ENCODE data around the gene SMYD3. TPM values are rescaled to one million over a fixed set of nuclear protein-coding genes. Genes with fewer than 3 reads are reported as not detected.

SMYD3 gene
- total and polyA plus RNA-seq, 9 of the 15 experiments (the other 6 are each of a cell fraction or from before 2014, with no cell fraction given), result 128 to 440 (median 197) TPM

- Histone ChIP-seq H4K20me1 (replicated peaks; ENCODE audit: control insufficient read depth, insufficient read depth, low read length) (no peaks in the 10 kb centered on the region), H3K36me3 (ENCODE audit: control insufficient read depth, insufficient read depth, low read length) (no peaks in the 10 kb centered on the region), H3K4me3 (no peak overlapping the region), H3K79me2 (ENCODE audit: control insufficient read depth, insufficient read depth, low read length) (no peaks in the 10 kb centered on the region), H3K4me1 (replicated peaks in 1 of 2; ENCODE audit: control insufficient read depth in 2 of 2, insufficient read depth in 2 of 2, low read length in 2 of 2) (no peaks in the 10 kb centered on the region), H3K9me1 (ENCODE audit: control insufficient read depth, insufficient read depth, low read length) (no peaks in the 10 kb centered on the region), H3K4me2 (ENCODE audit: insufficient read depth, low read length) (no peak overlapping the region), H3K9me3 (replicated peaks; ENCODE audit: control insufficient read depth, insufficient read depth, low read depth, low read length) (no peaks in the 10 kb centered on the region), H3K9ac (ENCODE audit: insufficient read depth in 1 of 2, low read depth in 2 of 2, low read length in 2 of 2) (no peak overlapping the region), H3K27me3 (ENCODE audit: control insufficient read depth in 2 of 2, insufficient read depth in 2 of 2, low read length in 2 of 2) (no peaks in the 10 kb centered on the region), H3K27ac (ENCODE audit: extremely low read depth, low read depth, low read length) (no peak overlapping the region), H2AFZ (ENCODE audit: low read depth, low read length) (no peak overlapping the region)
- ChIA-PET CTCF (ENCODE audit: low intra/inter-chr PET ratio) (no interaction called here), POLR2A (no interaction called here)
- no TSS peak for BruUV-seq (replicated peaks)
- FAIRE-seq (no peak), ATAC-seq (no peak), DNase-seq (ENCODE audit: extremely low read depth in 1 of 4, low spot score in 3 of 4) (no peak)
- TF ChIP-seq TAF7 (tag; IDR thresholded peaks at IDR 0.05) (no peak), ZNF518B (CRISPR knock-in tag; IDR thresholded peaks at IDR 0.05) (no peak)
- intact Hi-C loops (cut with micrococcal nuclease), result no loop called here
- in situ Hi-C loops (cut with MboI), result loop anchor here (25.0 kb wide), 1 partner anchor 280 kb away; no protein-coding TSS in a partner anchor
- WGBS (ENCODE audit: insufficient coverage, low coverage, missing lambda C conversion rate), result 26% methylated on average over 1 of the region's 1 CpG
These were observed 214.5 kb downstream of the SMYD3 start for GRCh38 chr1:246292571-246292970.

All from K562 (cell line).